GM12892 (cell line): ENCODE results near the gene REPS2.

Experiments used
- POLR2A ChIP-seq: IDR thresholded peaks from 2 replicates; pipeline ENCODE4 v1.6.1; 2011; ENCODE audit warnings: low read depth, low read length, control low read depth
- POLR2AphosphoS5 ChIP-seq: IDR thresholded peaks from 2 replicates; pipeline ENCODE4 v1.6.1; 2011; ENCODE audit warnings: low read depth, low read length, control low read depth
- TAF1 ChIP-seq: IDR thresholded peaks from 2 replicates; pipeline ENCODE4 v1.6.1; 2011; ENCODE audit warnings: low read depth, mild to moderate bottlenecking, control low read depth, low read length, borderline replicate concordance

DNA sequence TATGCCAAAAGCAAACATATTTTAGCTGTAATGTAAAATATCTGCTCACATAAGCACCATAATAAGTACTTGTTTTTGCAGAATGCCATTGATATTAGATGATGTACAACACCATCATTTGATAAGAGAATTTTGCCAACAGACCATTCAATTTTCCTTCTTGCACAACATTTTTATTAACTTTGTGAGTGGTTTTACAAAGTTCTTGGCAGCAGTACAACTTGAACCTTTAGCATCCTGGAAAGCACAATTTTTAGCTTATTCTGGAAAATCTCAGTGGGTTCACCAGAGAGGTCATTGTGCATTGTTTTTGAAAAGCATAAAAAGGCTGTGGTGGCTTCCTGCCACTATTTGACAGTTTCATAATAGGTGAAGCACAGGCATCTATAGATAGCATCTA lies 26.4 kb upstream of the REPS2 start:
- TF ChIP-seq POLR2AphosphoS5 (no peak), POLR2A (no peak), TAF1 (no peak)
